Omental fat pad (tissue), 4 donors: Measurements from ENCODE around the gene EHHADH. TPM values are rescaled to one million over a fixed set of nuclear protein-coding genes. Genes with fewer than 3 reads are reported as not detected.

Experiments used
- ATAC-seq: fragments of 150-250 bp; one replicate; pipeline ENCODE4 v1.9.1; 2016; ENCODE audit warnings: mild to moderate bottlenecking, moderate library complexity; ENCODE audit not compliant: low FRiP score
- DNase-seq: peaks from one replicate; pipeline ENCODE4 v3.0.0-alpha.2; 2019; ENCODE audit warnings: low spot score
- total RNA-seq, 4 donors: library from RNA; depleted of rRNA; stranded (reverse); fragments of >200 nt; gene quantifications; one replicate each; pipeline ENCODE4 v1.1.0, GENCODE V29; 2016
- TF ChIP-seq, protein P1 (sequence below), 3 donors: fragments of 450-650 bp; IDR thresholded peaks; one replicate each; pipeline ENCODE4 v1.5.1; 2016 to 2017; ENCODE audit warnings: antibody characterized with exemption in 3 of 3, mild to moderate bottlenecking in 3 of 3, moderate library complexity in 2 of 3

The EHHADH gene
- total RNA-seq, 4 donors from 2014 or later: 6.3 to 11.0 (median 9.1) TPM

DNA sequence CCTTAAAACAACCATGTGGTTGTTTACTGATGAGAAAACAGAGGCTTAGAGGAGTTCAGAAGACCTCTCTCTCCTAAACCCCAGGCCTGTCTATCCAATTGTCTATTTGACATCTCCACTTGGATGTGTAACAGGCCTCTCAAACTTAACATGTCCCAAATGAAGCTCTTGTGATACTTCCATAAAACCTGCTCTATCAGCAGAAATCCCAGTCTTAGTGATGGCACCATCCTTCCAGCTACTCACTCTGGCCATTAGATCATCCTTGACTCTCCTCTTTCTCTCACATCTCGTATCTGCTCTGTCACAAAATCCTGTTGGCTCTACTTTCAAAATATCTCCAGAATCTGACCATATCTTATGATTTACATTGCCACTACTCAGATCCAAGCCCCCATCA, 28.8 kb downstream of the EHHADH start:
- TF ChIP-seq, protein P1, sequence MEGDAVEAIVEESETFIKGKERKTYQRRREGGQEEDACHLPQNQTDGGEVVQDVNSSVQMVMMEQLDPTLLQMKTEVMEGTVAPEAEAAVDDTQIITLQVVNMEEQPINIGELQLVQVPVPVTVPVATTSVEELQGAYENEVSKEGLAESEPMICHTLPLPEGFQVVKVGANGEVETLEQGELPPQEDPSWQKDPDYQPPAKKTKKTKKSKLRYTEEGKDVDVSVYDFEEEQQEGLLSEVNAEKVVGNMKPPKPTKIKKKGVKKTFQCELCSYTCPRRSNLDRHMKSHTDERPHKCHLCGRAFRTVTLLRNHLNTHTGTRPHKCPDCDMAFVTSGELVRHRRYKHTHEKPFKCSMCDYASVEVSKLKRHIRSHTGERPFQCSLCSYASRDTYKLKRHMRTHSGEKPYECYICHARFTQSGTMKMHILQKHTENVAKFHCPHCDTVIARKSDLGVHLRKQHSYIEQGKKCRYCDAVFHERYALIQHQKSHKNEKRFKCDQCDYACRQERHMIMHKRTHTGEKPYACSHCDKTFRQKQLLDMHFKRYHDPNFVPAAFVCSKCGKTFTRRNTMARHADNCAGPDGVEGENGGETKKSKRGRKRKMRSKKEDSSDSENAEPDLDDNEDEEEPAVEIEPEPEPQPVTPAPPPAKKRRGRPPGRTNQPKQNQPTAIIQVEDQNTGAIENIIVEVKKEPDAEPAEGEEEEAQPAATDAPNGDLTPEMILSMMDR (IDR thresholded peaks at IDR 0.05): no peak
- ATAC-seq (no peak), DNase-seq (no peak)

DNA sequence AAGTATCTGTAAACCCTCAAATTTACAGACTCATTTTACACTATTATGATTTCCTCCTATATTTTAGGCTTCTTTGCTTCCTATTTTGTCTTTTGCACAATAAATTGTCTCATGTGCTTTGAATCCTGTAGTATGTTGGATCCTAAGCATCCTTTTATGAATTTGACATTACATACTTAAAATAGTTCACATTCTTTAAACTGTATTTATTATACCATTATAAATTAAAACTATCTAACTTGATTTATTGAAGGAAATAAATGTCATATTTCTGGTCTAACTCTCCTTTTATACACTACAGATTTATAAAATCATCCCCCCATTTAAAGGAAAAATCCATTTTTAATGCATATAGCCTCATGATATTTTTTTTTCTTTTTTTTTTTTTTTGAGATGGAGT, 32.6 kb downstream of the EHHADH start:
- DNase-seq (no peak), ATAC-seq (no peak)
- TF ChIP-seq, protein P1 (IDR thresholded peaks at IDR 0.05): no peak

DNA sequence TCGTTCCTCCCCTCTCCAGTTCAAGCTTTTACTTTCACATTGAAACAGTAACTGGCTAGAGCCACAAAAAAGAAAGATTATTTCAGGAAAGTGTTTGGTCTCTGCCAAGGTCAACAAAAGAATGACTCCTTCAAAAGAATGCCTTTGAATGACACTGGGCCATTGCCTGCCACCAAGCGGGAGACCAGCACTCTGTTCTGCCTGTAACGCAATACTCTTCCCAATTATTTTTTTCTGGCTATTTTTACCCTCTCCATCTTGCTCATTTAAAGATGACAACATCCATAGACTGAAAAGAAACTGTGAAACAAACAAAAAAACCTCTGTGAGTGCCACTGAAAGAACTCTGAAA, 37.3 kb downstream of the EHHADH start:
- TF ChIP-seq, protein P1 (IDR thresholded peaks at IDR 0.05): no peak
- no peak for ATAC-seq
- DNase-seq: no peak

DNA sequence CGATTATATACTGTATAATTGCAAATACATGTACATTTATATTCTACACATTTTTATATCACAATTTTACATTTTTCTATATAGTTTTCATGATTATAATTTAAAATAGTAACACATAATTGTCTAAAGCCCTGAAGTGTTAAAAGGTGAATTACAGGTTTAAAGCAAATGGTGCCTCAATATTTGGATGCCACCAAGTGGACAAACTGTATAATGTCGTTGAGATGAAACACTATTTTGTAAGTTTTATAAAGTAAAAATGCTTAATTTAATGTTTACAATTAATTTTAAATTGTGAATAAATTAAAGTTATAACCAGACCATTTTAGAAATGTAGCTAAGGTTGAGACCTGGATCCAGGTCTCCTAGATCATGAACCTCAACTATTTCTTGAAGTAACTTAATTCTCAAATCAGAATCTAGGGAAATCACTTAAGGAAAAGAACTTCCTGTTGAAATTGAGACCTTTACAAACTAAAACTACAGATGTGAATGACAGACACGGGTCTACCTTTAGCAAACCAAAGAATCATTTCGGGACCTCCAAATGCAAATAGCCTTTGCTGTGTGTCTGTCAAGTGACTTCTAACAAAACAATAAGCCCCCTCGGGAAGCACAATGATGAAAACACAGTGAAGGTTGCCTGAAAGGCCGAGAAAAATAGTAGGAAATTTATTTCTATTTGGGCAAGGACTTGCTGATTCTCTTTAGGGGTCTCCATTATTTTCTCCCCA, 37.8 kb downstream of the EHHADH start:
- no peak for ATAC-seq
- TF ChIP-seq, protein P1 (IDR thresholded peaks at IDR 0.05): no peak
- DNase-seq: no peak

DNA sequence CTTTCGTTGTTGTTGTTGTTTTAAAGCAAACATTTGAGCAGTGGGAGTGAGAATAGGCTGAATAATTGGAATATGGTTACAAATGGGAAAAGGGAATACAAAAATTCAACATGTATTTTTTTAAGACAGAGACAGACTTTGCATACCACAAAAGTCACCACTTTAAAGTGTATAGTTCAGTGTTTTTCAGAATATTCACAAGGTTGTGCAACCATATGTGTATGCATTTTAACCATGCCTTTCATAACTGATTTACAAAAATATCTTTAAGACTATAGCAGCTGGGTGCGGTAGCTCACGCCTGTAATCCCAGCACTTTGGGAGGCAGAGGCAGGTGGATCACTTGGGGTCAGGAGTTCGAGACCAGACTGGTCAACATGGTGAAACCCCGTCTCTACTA, 41.3 kb downstream of the EHHADH start:
- TF ChIP-seq, protein P1 (IDR thresholded peaks at IDR 0.05): no peak
- ATAC-seq: no peak
- DNase-seq: no peak

DNA sequence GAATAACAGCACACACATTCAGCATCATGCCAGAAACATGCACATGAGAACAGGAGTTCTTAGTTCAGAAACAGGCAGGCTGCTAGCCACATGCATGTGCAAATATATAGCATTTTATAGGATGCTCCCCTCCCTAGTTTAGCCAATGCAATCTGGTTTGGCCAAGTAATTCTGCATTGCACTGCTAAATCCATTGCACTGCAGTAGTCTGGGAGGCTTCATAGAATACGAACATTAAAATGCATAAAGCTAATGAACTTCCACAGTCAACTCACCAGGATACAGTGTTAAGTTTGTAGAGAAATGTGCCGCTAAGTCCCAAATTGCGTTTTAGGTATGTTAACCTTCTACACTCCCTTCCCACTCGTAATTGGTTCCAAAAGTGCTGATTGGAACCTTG, 41.8 kb downstream of the EHHADH start:
- no peak for ATAC-seq
- TF ChIP-seq, protein P1 (IDR thresholded peaks at IDR 0.05): no peak

DNA sequence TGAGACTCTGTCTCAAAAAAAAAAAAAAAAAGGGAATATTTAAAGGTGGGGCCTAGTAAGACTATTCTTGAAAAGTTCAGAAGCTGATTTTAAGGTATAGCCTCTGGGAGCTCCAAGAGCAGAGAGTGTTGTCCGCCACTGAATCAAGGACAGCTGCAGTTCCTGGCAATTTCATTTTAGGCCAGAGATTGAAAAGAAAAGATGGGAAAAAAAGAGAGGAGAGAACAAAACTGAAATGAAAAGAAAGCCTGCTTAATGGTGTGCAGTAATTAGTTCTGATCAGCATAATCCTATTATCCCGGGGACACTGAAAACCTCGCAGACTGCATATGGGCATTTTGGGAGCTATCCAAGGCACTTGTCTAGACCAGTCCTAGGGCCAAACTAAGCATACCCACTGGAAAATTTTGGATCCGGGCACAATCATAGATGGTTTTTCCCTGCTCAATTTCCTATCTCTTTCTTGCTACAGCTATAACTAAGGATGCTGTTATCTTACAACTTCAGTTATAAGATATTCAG, 43.2 kb downstream of the EHHADH start:
- TF ChIP-seq, protein P1 (IDR thresholded peaks at IDR 0.05): no peak
- no peak for ATAC-seq
- DNase-seq: no peak

More for the DNA sequence above, 41.8 kb downstream of the EHHADH start:
- DNase-seq: no peak
